ENCODE data around the gene GJC3.

- TF ChIP-seq CTCF (conservative IDR thresholded peaks at IDR 0.05; ENCODE audit: low read depth, low read length) (no peak), EZH2 (IDR thresholded peaks at IDR 0.05; ENCODE audit: low read length, unreplicated experiment) (no peak)
Observed at GRCh38 chr7:99928188-99928587, 1.2 kb downstream of the GJC3 start.

Data from PC-3 (cell line).